Adrenal gland (tissue), 5 donors: ENCODE data around the gene TRAPPC12.

Source experiments
- CTCF ChIP-seq, 6 experiments: fragments of 450-650 bp in 4 of 6; fragments of 200-600 bp in 2 of 6; sonication (generic) in 1 of 6; IDR thresholded peaks; 1 replicate in 5 of 6; 2 replicates in 1 of 6; pipeline versions ENCODE4 v1.5.1 to v1.8.0; 2016 to 2021; ENCODE audit warnings: antibody characterized with exemption in 6 of 6, mild to moderate bottlenecking in 2 of 6, moderate library complexity in 1 of 6
- POLR2A ChIP-seq, 2 donors: fragments of 450-650 bp; IDR thresholded peaks; one replicate each; pipeline ENCODE4 v1.6.1; 2017; ENCODE audit warnings: antibody characterized with exemption in 2 of 2, mild to moderate bottlenecking in 2 of 2, moderate library complexity in 1 of 2
- donor health status: DM: no; HTN: no; CAD: no.

GRCh38 chr2:3365219-3365618 lies 14.3 kb upstream of the TRAPPC12 start:
- no peak for TF ChIP-seq CTCF (IDR thresholded peaks at IDR 0.05)
- TF ChIP-seq POLR2A (IDR thresholded peaks at IDR 0.05), result no peak
